Smooth muscle cell (in vitro differentiated cells): ENCODE results near the gene GMDS. TPM values are rescaled to one million over a fixed set of nuclear protein-coding genes. Genes with fewer than 3 reads are reported as not detected.

Experiments
- DNase-seq: peaks from one replicate; lab custom pipeline; 2025; ENCODE audit not compliant: unreplicated experiment; lab: John Stamatoyannopoulos, UW
- H2AFZ ChIP-seq: fragments of 200-600 bp; sonication (generic); 2 replicates; pipeline ENCODE4 v1.6.0; 2016; ENCODE audit warnings: antibody characterized with exemption, low read depth, mild to moderate bottlenecking
- H3F3A ChIP-seq: fragments of 200-600 bp; sonication (generic); 2 replicates; pipeline ENCODE4 v1.6.0; 2017; ENCODE audit warnings: antibody characterized with exemption, low read depth
- H3K27ac ChIP-seq: fragments of 200-600 bp; sonication (generic); 2 replicates; pipeline ENCODE4 v1.5.1; 2016; ENCODE audit warnings: low read depth, mild to moderate bottlenecking
- H3K27me3 ChIP-seq: fragments of 200-600 bp; sonication (generic); 2 replicates; pipeline ENCODE4 v1.6.1; 2016; ENCODE audit warnings: low read depth, mild to moderate bottlenecking
- H3K36me3 ChIP-seq: fragments of 200-600 bp; sonication (generic); 2 replicates; pipeline ENCODE4 v1.5.1; 2016; ENCODE audit warnings: low read depth
- H3K4me1 ChIP-seq: fragments of 200-600 bp; sonication (generic); 2 replicates; pipeline ENCODE4 v1.5.1; 2016; ENCODE audit warnings: low read depth
- H3K4me2 ChIP-seq: fragments of 200-600 bp; sonication (generic); 2 replicates; pipeline ENCODE4 v1.6.0; 2016; ENCODE audit warnings: mild to moderate bottlenecking
- H3K4me3 ChIP-seq: fragments of 200-600 bp; sonication (generic); 2 replicates; pipeline ENCODE4 v1.5.1; 2016; ENCODE audit warnings: mild to moderate bottlenecking
- H3K79me2 ChIP-seq: fragments of 200-600 bp; sonication (generic); 2 replicates; pipeline ENCODE4 v1.6.0; 2016; ENCODE audit warnings: low read depth, mild to moderate bottlenecking
- H3K9ac ChIP-seq: fragments of 200-600 bp; sonication (generic); 2 replicates; pipeline ENCODE4 v1.6.0; 2016; ENCODE audit warnings: low read depth
- H3K9me3 ChIP-seq: fragments of 200-600 bp; sonication (generic); replicated peaks from 2 replicates; pipeline ENCODE4 v1.5.1; 2016; ENCODE audit warnings: low read depth
- H4K20me1 ChIP-seq: fragments of 200-600 bp; sonication (generic); 2 replicates; pipeline ENCODE4 v1.6.0; 2016; ENCODE audit warnings: low read depth
- CTCF ChIP-seq: fragments of 200-600 bp; sonication (generic); IDR thresholded peaks from 2 replicates; pipeline ENCODE4 v1.5.1; 2017; ENCODE audit warnings: borderline replicate concordance, mild to moderate bottlenecking, antibody characterized with exemption; ENCODE audit not compliant: insufficient read depth, poor library complexity, severe bottlenecking
- WGBS: methylation state at CpG from one replicate; pipeline ENCODE4 v1.1.7; 2016; ENCODE audit warnings: low lambda C conversion rate; 5-methylcytosine and 5-hydroxymethylcytosine counted together
- polyA plus RNA-seq: library from polyadenylated mRNA; unstranded; fragments of >200 nt; fragmentation: Nextera tagmentation; extraction: Ambion mirVana; gene quantifications from 2 replicates; pipeline ENCODE4 v1.2.1, GENCODE V29; 2016
- total RNA-seq: library from RNA; depleted of rRNA; stranded (reverse); fragments of >200 nt; gene quantifications from 2 replicates; pipeline ENCODE4 v1.2.3, GENCODE V29; 2014

The GMDS gene
- total and polyA plus RNA-seq, 2 experiments from 2014 or later: 3.7 to 8.5 TPM

GRCh38 chr6:2209226-2209809 is 36.1 kb downstream of the GMDS start:
- Histone ChIP-seq H3K79me2 (no peaks in the 10 kb centered on the region), H3K27me3 (peaks cover 32% of the 10 kb centered on the region), H3K9me3 (no peaks in the 10 kb centered on the region), H3K4me1 (no peaks in the 10 kb centered on the region), H2AFZ (no peak overlapping the region), H3K27ac (no peak overlapping the region), H4K20me1 (no peaks in the 10 kb centered on the region), H3K4me3 (no peak overlapping the region), H3K36me3 (no peaks in the 10 kb centered on the region), H3F3A (no peaks in the 10 kb centered on the region), H3K4me2 (no peak overlapping the region), H3K9ac (no peak overlapping the region)
- DNase-seq: no peak
- 42% methylated on average over 6 of the region's 6 CpGs for WGBS
- peak; percentile 35 for TF ChIP-seq CTCF

- H3K4me3 ChIP-seq: no peak overlapping the region
- no peaks in the 10 kb centered on the region for H4K20me1 ChIP-seq
- H3K9me3 ChIP-seq: no peaks in the 10 kb centered on the region
- no peak for TF ChIP-seq CTCF
- H3K36me3 ChIP-seq: no peaks in the 10 kb centered on the region
- no peaks in the 10 kb centered on the region for H3K4me1 ChIP-seq
- 83% methylated on average over 3 of the region's 3 CpGs for WGBS
- no peak overlapping the region for H3K27ac ChIP-seq
- no peaks in the 10 kb centered on the region for H3K79me2 ChIP-seq
- no peak overlapping the region for H2AFZ ChIP-seq
- H3K27me3 ChIP-seq: peaks cover 29% of the 10 kb centered on the region
- no peaks in the 10 kb centered on the region for H3F3A ChIP-seq
- no peak overlapping the region for H3K9ac ChIP-seq
- no peak for DNase-seq
- no peak overlapping the region for H3K4me2 ChIP-seq
These were observed 36.9 kb downstream of the GMDS start for GRCh38 chr6:2208468-2208867.

GRCh38 chr6:2205396-2205795 is 40.0 kb downstream of the GMDS start:
- H3K9ac ChIP-seq: no peak overlapping the region
- no peaks in the 10 kb centered on the region for H3F3A ChIP-seq
- H3K9me3 ChIP-seq: no peaks in the 10 kb centered on the region
- WGBS: 95% methylated on average over 3 of the region's 3 CpGs
- no peaks in the 10 kb centered on the region for H3K36me3 ChIP-seq
- no peaks in the 10 kb centered on the region for H3K4me1 ChIP-seq
- no peak for DNase-seq
- H3K4me2 ChIP-seq: no peak overlapping the region
- no peak overlapping the region for H2AFZ ChIP-seq
- H3K27ac ChIP-seq: no peak overlapping the region
- no peak for TF ChIP-seq CTCF
- no peaks in the 10 kb centered on the region for H4K20me1 ChIP-seq
- no peak overlapping the region for H3K4me3 ChIP-seq
- no peaks in the 10 kb centered on the region for H3K79me2 ChIP-seq
- peaks cover 8% of the 10 kb centered on the region for H3K27me3 ChIP-seq

- H3K4me2 ChIP-seq: no peak overlapping the region
- H3K79me2 ChIP-seq: no peaks in the 10 kb centered on the region
- H3K27me3 ChIP-seq: peaks cover 13% of the 10 kb centered on the region
- no peak overlapping the region for H3K9ac ChIP-seq
- 91% methylated on average over 2 of the region's 2 CpGs for WGBS
- no peak for DNase-seq
- no peak for TF ChIP-seq CTCF
- no peak overlapping the region for H3K4me3 ChIP-seq
- no peak overlapping the region for H3K27ac ChIP-seq
- H3K4me1 ChIP-seq: no peaks in the 10 kb centered on the region
- H2AFZ ChIP-seq: no peak overlapping the region
- H3K36me3 ChIP-seq: no peaks in the 10 kb centered on the region
- H3F3A ChIP-seq: no peaks in the 10 kb centered on the region
- no peaks in the 10 kb centered on the region for H3K9me3 ChIP-seq
- H4K20me1 ChIP-seq: no peaks in the 10 kb centered on the region
These were observed 41.1 kb downstream of the GMDS start for GRCh38 chr6:2204272-2204671.
